ENCODE data around the gene ENKD1. TPM values are rescaled to one million over a fixed set of nuclear protein-coding genes. Genes with fewer than 3 reads are reported as not detected.

The ENKD1 gene
- total RNA-seq, 1 experiment from 2014 or later: 22.6 TPM

GRCh38 chr16:67649494-67649931, 17.0 kb downstream of the ENKD1 start:
- no peak for DNase-seq
- H3K4me3 Mint-ChIP-seq (ENCODE audit: low read depth, unreplicated experiment): no peak overlapping the region
- H3K27me3 Mint-ChIP-seq (ENCODE audit: unreplicated experiment): peaks cover 87% of the 10 kb centered on the region
- peaks cover 9% of the 10 kb centered on the region for H3K36me3 Mint-ChIP-seq (ENCODE audit: insufficient read depth, unreplicated experiment)
- H3K4me1 Mint-ChIP-seq (ENCODE audit: low read depth, unreplicated experiment): no peaks in the 10 kb centered on the region
- no TSS peak for BruUV-seq (replicated peaks)
- CTCF ChIA-PET: no interaction called here
- H3K27ac Mint-ChIP-seq (ENCODE audit: unreplicated experiment): no peak overlapping the region
- no peak for TF ChIP-seq CTCF (IDR thresholded peaks at IDR 0.05; ENCODE audit: unreplicated experiment)
- intact Hi-C loops (cut with micrococcal nuclease; ENCODE audit: unreplicated experiment): no loop called here
- H3K9me3 Mint-ChIP-seq (ENCODE audit: low read depth, unreplicated experiment): no peaks in the 10 kb centered on the region

- H3K27ac Mint-ChIP-seq (ENCODE audit: unreplicated experiment): no peak overlapping the region
- H3K36me3 Mint-ChIP-seq (ENCODE audit: insufficient read depth, unreplicated experiment): peaks cover 7% of the 10 kb centered on the region
- BruUV-seq (replicated peaks): no TSS peak
- DNase-seq: no peak
- CTCF ChIA-PET: interaction anchor here (0.9 kb wide), 1 partner anchor 21 kb away, joined by 3 read pairs; no protein-coding TSS in a partner anchor
- H3K4me1 Mint-ChIP-seq (ENCODE audit: low read depth, unreplicated experiment): no peaks in the 10 kb centered on the region
- H3K4me3 Mint-ChIP-seq (ENCODE audit: low read depth, unreplicated experiment): no peak overlapping the region
- H3K27me3 Mint-ChIP-seq (ENCODE audit: unreplicated experiment): peaks cover 87% of the 10 kb centered on the region
- TF ChIP-seq CTCF (IDR thresholded peaks at IDR 0.05; ENCODE audit: unreplicated experiment): no peak
- no peaks in the 10 kb centered on the region for H3K9me3 Mint-ChIP-seq (ENCODE audit: low read depth, unreplicated experiment)
- intact Hi-C loops (cut with micrococcal nuclease; ENCODE audit: unreplicated experiment): no loop called here
Observed at GRCh38 chr16:67648764-67649407, 17.7 kb downstream of the ENKD1 start.

- H3K4me1 Mint-ChIP-seq (ENCODE audit: low read depth, unreplicated experiment): no peaks in the 10 kb centered on the region
- intact Hi-C loops (cut with micrococcal nuclease; ENCODE audit: unreplicated experiment): no loop called here
- no TSS peak for BruUV-seq (replicated peaks)
- H3K4me3 Mint-ChIP-seq (ENCODE audit: low read depth, unreplicated experiment): no peak overlapping the region
- no peaks in the 10 kb centered on the region for H3K9me3 Mint-ChIP-seq (ENCODE audit: low read depth, unreplicated experiment)
- no peak overlapping the region for H3K27ac Mint-ChIP-seq (ENCODE audit: unreplicated experiment)
- peaks cover under 1% of the 10 kb centered on the region for H3K36me3 Mint-ChIP-seq (ENCODE audit: insufficient read depth, unreplicated experiment)
- CTCF ChIA-PET: interaction anchor here (0.9 kb wide), 1 partner anchor 20 kb away, joined by 3 read pairs; no protein-coding TSS in a partner anchor
- peaks cover 81% of the 10 kb centered on the region for H3K27me3 Mint-ChIP-seq (ENCODE audit: unreplicated experiment)
- no peak for TF ChIP-seq CTCF (IDR thresholded peaks at IDR 0.05; ENCODE audit: unreplicated experiment)
- no peak for DNase-seq
Observed at GRCh38 chr16:67648088-67648763, 18.3 kb downstream of the ENKD1 start.

GRCh38 chr16:67647681-67648080, 18.9 kb downstream of the ENKD1 start:
- Mint-ChIP-seq H3K9me3 (ENCODE audit: low read depth, unreplicated experiment) (no peaks in the 10 kb centered on the region), H3K4me1 (ENCODE audit: low read depth, unreplicated experiment) (no peaks in the 10 kb centered on the region), H3K27me3 (ENCODE audit: unreplicated experiment) (peaks cover 80% of the 10 kb centered on the region), H3K36me3 (ENCODE audit: insufficient read depth, unreplicated experiment) (no peaks in the 10 kb centered on the region), H3K27ac (ENCODE audit: unreplicated experiment) (no peak overlapping the region), H3K4me3 (ENCODE audit: low read depth, unreplicated experiment) (no peak overlapping the region)
- CTCF ChIA-PET: no interaction called here
- no peak for TF ChIP-seq CTCF (IDR thresholded peaks at IDR 0.05; ENCODE audit: unreplicated experiment)
- intact Hi-C loops (cut with micrococcal nuclease; ENCODE audit: unreplicated experiment): no loop called here
- no TSS peak for BruUV-seq (replicated peaks)
- no peak for DNase-seq
